Activated naive CD4-positive, alpha-beta T cell treated with Interleukin-2 at 50 U/mL for 16 hours (primary cell): Measurements from ENCODE around the gene ITLN2.
"Not testable (repeated sequence)": the region's sequence is repeated elsewhere in the genome, so short reads cannot be mapped to it uniquely, and the experiment has no call there.

ENCODE experiments used
- DNase-seq: peaks from one replicate; pipeline ENCODE4 v3.0.0-alpha.2; 2020

Gene ITLN2

DNA sequence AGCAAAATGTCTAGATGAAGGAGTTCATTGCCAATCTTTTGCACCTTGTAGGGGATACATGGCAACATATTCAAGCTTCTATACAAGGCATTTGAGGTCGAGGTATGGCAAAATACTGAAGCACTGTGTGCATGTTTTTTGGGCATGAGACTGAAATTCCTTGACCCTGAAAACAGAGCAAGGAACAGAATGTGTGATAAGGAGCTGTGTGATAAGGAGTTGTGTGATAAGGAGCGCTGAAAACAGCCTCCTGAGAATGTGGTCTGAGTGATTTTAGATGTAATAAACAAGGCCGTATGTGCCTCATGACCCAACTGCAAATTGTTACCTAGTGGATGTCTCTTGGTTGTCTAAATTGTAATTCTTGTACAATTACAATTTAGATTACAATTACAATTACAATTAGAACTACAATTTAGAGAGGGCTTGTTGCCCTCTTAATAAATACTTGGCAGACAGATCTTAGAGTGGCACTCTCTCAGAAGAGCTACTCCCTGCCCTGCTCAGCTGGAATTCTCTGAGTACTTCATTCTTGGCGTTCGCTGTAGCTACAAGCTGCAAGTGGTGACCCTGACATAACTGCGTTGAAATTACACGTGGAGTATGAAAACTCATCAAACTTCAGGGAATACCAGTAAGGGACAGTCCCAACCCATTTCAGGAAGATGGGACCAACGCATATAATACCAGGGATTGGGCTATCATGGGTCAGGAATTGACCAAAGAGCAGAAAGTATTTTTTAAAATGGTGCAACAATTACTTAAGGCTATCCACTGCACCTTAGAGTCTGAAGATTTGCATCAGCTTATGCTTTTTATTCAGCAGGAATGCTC lies 49.6 kb downstream of the ITLN2 start:
- no peak for DNase-seq

DNA sequence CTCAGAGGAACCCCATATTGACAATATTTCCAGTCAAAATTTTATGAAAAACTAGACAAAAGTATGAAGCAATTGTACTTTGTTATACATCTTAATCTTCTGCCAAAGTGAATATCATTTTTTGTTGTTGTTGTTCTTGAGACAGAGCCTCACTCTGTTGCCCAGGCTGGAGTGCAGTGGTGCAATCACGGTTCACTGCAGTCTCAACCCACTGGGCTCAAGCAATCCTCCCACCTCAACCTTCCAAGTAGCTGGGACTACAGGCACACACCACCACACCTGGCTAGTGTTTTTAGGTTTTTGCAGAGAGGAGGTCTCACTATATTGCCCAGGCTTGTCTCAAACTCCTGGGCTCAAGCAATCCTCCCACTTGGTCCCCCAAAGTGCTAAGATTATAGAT lies 52.4 kb downstream of the ITLN2 start:
- not testable (repeated sequence) for DNase-seq

DNA sequence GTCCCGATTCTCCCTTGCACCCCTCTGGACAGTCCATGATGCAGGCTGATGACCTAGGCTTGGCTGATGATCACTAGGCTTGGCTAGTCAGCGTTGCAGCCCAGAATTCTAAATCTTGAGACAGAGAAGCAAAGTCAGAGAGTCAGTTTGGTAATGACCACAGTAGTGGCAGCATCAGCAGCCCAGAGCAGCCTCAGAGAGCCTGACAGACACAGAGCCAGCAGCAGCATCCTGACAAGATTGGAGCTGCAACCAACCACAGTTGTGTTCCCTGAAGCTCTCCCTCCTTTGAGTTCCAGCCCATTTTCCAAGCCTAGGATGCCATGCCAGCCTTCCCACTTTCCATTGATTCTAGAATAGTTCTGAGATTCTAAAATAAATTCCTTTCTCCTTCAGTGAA lies 52.8 kb downstream of the ITLN2 start:
- no peak for DNase-seq

DNA sequence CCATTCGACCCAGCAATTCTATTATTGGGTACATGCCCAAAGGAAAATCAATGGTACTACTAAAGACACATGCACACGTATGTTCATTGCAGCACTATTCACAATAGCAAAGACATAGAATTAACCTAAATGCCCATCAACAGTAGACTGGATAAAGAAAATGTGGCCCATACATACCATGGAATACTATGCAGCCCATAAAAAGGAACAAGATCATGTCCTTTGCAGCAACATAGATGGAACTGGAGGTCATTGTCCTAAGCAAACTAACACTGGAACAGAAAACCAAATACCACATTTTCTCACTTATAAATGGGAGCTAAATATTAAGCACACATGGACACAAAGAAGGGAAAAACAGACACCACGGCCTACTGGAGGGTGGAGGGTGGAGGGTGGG lies 53.9 kb downstream of the ITLN2 start:
- DNase-seq = not testable (repeated sequence)
